Activated CD8-positive, alpha-beta memory T cell treated with anti-CD3 and anti-CD28 coated beads, Interleukin-2, amount 50 U/mL, for 48 hours (primary cell): ENCODE results near the gene CENPT.

Source experiments
- DNase-seq: peaks from one replicate; pipeline ENCODE4 v3.0.0-alpha.2; 2020

CENPT gene

DNA sequence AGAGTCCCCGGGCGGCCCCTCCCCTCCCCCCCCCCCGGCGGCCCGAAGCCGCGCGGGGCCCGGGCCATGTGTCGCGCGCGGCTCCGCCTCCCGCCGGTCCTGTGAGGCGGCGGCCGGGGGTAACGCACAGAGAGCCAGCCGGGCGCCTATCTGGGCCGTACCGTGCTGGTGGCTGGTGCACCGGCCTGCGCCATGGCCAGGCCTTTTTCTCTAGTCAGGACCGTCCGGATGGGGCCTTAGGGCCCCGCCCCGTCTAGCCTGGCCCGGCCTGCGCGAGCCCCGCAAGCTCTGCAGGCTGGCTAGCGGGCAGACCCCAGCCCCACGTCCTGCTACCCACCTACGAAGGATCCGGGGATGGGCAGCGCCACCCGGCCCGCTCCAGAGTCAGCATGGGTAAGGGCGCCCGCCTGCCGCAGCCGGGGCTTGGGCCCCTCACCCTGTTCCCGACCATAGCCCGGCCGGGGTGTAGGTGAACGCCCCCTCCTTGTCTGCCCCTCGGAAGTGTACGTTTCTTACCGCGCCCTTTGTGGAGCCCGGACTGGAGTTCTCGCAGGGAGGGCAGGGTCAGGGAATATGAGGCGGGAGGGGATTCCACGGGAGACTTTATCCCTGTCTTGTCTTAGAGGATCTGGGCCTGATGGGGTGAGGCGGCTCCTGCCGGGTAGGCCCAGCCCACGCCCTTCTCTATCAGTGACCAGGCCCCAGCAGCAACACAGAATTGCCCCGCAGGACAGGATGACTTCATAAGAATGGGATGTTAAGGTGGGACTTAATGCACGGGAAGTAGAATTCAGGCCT, at the start of gene CENPT:
Gene CENPT (minus strand): TSS at position 630 of the 798 bp plus-strand sequence. CDS start 13,834 bp downstream, outside the sequence.
- peak; percentile 63 for DNase-seq

DNA sequence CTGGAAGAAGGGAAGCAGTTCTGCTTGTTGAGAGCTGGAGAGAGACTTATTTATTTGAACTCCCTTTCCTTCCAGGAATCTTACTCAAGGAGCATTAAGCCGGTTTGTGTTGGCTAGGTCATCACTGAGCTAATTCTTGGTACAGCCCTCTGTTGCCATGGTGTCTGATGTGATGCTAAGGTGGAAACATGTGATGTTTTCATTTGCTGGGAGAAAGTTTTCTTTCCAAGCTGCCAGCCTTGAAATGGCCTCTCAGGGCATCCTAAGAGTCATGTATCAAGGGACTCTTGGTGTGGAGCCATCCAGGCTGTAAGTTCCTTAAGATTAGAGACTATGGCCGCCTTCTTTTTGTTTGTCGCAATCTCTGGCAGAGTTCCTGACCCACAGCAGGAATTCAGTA, 49.7 kb upstream of the CENPT start:
- no peak for DNase-seq

GRCh38 chr16:67893743-67894399, 46.4 kb upstream of the CENPT start:
- no peak for DNase-seq

DNA sequence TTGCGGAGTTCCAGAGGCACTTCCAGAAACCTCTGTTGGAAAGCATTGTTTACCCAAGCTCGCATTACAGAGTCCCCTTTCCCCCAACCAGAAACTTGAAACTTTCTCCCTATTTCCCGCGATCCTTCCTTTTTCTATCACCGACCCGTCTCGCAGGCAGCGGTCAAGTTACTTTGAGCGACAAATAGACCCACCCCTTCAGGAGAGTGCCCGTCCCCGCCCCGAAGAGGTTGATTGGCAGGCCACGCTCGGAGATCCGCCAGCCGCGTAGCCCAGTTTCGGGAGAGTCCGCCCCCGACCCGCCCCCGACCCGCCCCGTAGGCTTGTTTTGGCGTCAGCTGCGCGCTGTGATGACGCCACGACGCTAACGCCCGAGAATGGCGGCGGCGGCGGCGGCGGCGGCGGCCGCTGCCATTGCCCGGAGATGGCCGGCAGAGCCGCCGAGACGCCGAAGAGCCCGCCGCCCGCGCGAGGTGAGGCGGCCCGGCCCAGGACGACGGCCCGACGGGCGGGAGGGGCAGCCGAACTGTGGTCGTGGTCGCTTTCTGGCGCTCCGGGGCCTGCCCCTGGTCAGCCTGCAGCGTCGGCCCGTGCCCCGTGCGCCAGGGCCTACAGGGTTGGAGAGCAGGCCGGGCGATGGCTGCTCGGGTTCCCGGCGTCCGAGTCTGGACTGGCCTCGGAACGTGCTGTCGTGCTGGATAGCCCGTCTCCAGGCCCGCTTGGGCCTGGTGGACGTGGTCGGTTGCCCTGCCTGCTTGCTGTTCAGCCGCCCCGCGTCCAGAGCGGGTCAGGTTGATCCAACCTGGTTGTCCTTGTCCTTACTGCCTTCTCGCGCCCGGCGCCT, 45.6 kb upstream of the CENPT start, which contains the start of gene PSKH1:
Gene PSKH1 (plus strand): TSS at position 356 of the 844 bp plus-strand sequence. CDS start 15,496 bp downstream, outside the sequence.
- peak; percentile 95 for DNase-seq

- no peak for DNase-seq
Observed at GRCh38 chr16:67892375-67892774, 44.9 kb upstream of the CENPT start.

GRCh38 chr16:67888331-67888730, 40.8 kb upstream of the CENPT start:
- DNase-seq, result no peak

DNA sequence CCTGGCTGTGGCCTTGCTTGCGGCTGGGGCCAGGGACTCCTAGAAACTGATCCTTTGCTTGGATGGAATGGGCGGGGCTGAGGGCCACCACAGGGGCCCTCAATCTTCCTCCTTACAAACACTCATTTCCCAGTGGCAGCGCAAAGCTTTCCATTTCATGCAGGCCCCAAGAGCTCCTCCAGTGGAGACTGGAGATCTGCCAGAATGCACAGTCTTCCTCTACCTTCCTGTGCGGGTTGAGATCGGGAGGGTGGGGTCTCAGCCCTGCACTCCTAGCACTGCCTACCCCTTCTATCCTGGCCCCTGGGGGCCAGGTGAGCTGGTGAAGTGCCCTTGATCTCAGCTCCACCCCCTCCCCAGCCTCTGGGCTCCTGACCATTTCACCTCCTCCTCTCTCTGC, 38.9 kb upstream of the CENPT start:
- no peak for DNase-seq

GRCh38 chr16:67885976-67886375, 38.5 kb upstream of the CENPT start:
- DNase-seq, result no peak

- DNase-seq, result no peak
Observed at GRCh38 chr16:67885545-67885944, 38.1 kb upstream of the CENPT start.

GRCh38 chr16:67884684-67885083, 37.2 kb upstream of the CENPT start, which contains the start of gene NRN1L:
Gene NRN1L, plus strand, starts transcription at chr16:67884885. Its CDS starts 19 bp downstream, at chr16:67884904.
- DNase-seq, result no peak

- DNase-seq, result peak; percentile 91
Observed at GRCh38 chr16:67883872-67884261, 36.4 kb upstream of the CENPT start.

DNA sequence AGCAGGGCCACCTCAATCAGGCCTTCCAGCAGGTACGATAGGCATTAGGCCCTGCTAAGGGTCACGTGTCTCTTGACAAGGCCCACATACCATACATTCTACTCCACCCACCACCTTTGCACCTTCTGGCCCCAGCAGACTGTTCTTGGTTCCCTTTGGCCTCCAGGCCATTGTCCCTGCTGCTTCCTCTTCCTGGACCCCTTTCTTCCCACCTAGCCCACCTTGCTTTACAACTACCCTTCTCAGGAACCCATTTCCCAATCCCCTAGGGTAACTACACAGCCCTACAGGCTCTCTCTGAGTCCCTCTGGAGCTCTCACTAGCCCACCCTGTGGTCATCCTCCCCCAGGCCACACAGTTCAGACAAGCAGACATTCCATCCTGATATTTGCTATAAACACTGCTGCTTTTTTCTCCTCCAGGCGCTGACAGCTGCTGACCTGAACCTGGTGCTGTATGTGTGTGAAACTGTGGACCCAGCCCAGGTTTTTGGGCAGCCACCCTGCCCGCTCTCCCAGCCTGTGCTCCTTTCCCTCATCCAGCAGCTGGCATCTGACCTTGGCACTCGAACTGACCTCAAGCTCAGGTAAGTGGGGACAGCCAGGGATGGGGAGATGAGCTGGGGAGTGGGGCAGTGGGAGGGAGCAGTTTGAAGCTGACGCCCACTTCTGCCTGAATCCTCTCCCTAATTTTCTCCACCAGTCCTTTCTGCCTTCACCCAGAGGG, 35.8 kb upstream of the CENPT start:
- no peak for DNase-seq

GRCh38 chr16:67882374-67883145, 35.1 kb upstream of the CENPT start:
- no peak for DNase-seq

GRCh38 chr16:67881621-67882161, 34.2 kb upstream of the CENPT start:
- DNase-seq, result no peak

DNA sequence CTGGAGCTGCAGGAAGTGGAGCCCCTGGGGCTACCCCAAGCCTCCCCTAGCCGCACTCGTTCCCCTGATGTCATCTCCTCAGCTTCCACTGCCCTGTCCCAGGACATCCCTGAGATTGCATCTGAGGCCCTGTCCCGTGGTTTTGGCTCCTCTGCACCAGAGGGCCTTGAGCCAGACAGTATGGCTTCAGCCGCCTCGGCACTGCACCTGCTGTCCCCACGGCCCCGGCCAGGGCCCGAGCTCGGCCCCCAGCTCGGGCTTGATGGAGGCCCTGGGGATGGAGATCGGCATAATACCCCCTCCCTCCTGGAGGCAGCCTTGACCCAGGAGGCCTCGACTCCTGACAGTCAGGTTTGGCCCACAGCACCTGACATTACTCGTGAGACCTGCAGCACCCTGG, 33.1 kb upstream of the CENPT start:
- no peak for DNase-seq

- DNase-seq, result no peak
Observed at GRCh38 chr16:67879936-67880335, 32.4 kb upstream of the CENPT start.

- DNase-seq, result no peak
Observed at GRCh38 chr16:67879462-67879861, 32.0 kb upstream of the CENPT start.

- no peak for DNase-seq
Observed at GRCh38 chr16:67878846-67879245, 31.4 kb upstream of the CENPT start.

DNA sequence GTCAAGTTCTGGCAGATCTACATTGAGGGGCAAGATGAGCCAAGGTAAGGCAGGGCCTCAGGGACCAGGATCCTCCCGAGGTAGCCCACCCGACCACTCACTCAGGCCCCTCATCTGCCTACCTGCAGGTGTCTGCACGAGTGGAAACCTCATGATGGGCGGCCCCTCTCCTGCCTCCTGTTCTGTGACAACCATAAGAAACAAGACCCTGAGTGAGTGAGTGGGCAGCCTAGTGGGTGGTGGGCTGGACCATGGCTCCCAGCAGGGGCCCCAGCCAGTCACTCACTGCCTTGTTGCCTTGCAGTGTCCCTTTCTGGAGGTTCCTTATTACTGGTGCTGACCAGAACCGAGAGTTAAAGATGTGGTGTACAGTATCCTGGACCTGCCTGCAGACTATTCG, 30.7 kb upstream of the CENPT start:
- no peak for DNase-seq

- no peak for DNase-seq
Observed at GRCh38 chr16:67877064-67877463, 29.6 kb upstream of the CENPT start.

DNA sequence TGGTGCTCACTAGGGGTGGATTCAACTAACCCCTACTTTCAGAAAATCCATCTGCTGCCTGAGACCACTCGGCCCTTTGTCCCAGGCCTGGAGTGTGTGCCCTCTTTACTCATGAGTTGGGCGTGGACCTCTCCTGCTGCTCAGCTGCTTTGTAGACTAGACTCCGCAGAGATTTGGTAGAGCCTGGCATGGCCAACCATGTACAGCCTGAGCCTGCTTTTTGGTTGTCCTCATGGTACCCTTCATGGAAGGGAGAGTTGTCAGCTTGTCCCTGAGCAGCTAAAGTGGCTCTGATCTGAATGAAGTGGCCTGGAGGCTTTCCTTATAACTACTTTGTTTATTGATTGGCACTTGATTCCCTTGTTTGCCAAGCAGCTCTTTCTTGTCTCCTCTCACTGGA, 26.9 kb upstream of the CENPT start:
- no peak for DNase-seq
